ENCODE results near the gene LYL1. TPM values are rescaled to one million over a fixed set of nuclear protein-coding genes. Genes with fewer than 3 reads are reported as not detected.

Gene LYL1
- total and polyA plus RNA-seq, 2 of the 13 experiments (the other 11 are each of a cell fraction or from before 2014, with no cell fraction given) = 0.75 to 0.92 TPM

- no peak for TF ChIP-seq ZNF687 (CRISPR knock-in tag; IDR thresholded peaks at IDR 0.05)
- no peak for TF ChIP-seq TBL1XR1 (IDR thresholded peaks at IDR 0.05; ENCODE audit: borderline replicate concordance, low read length, partially characterized antibody)
- TF ChIP-seq ZNF407 (CRISPR knock-in tag; IDR thresholded peaks at IDR 0.05; ENCODE audit: not compliant biosample characterization) = no peak
- no peak for TF ChIP-seq ZFP37 (CRISPR knock-in tag; IDR thresholded peaks at IDR 0.05; ENCODE audit: borderline replicate concordance)
- TF ChIP-seq MAF1 (CRISPR knock-in tag; IDR thresholded peaks at IDR 0.05; ENCODE audit: borderline replicate concordance) = no peak
- no peak for TF ChIP-seq ZBTB44 (CRISPR knock-in tag; IDR thresholded peaks at IDR 0.05)
- TF ChIP-seq ZNF580 (CRISPR knock-in tag; IDR thresholded peaks at IDR 0.05; ENCODE audit: borderline replicate concordance, low read depth) = no peak
- no peak for TF ChIP-seq RBAK (CRISPR knock-in tag; IDR thresholded peaks at IDR 0.05)
These were observed 15.4 kb downstream of the LYL1 start (continued) for GRCh38 chr19:13087295-13087694.
